ENCODE measurements around the gene TELO2. TPM values are rescaled to one million over a fixed set of nuclear protein-coding genes. Genes with fewer than 3 reads are reported as not detected.

Gene TELO2
- total and polyA plus RNA-seq, 4 donors, result 12.9 to 19.3 (median 16.2) TPM

GRCh38 chr16:1455190-1456171 is 37.7 kb upstream of the TELO2 start:
- DNase-seq (ENCODE audit: low spot score), result no peak
- Histone ChIP-seq H3K9ac (ENCODE audit: low read depth in 1 of 2, low read length in 2 of 2) (no peak overlapping the region), H3K27me3 (ENCODE audit: control insufficient read depth in 4 of 4, insufficient read depth in 4 of 4, low read length in 3 of 4) (no peaks in the 10 kb centered on the region), H3K36me3 (ENCODE audit: control insufficient read depth in 4 of 4, insufficient read depth in 3 of 4, low read depth in 1 of 4, low read length in 3 of 4) (peaks cover 0 to 58% (median 8%) of the 10 kb centered on the region in 4 donors), H3K4me3 (ENCODE audit: low read depth in 1 of 3, low read length in 3 of 3) (no peak overlapping the region), H3K9me3 (ENCODE audit: control insufficient read depth in 4 of 4, low read length in 3 of 4) (no peaks in the 10 kb centered on the region), H3K4me1 (ENCODE audit: control insufficient read depth in 4 of 4, insufficient read depth in 4 of 4, low read length in 3 of 4) (no peaks in the 10 kb centered on the region), H3K27ac (ENCODE audit: low read depth in 1 of 2, low read length in 2 of 2) (no peak overlapping the region)
- 96% methylated on average over 41 of the region's 41 CpGs for WGBS
- TF ChIP-seq ATF3 (IDR thresholded peaks at IDR 0.05) (no peak), REST (IDR thresholded peaks at IDR 0.05) (no peak), EGR1 (IDR thresholded peaks at IDR 0.05; ENCODE audit: low read depth in 2 of 2) (no peak), GABPA (IDR thresholded peaks at IDR 0.05 in 1 of 2, conservative IDR thresholded peaks at IDR 0.05 in 1 of 2) (no peak), FOXA1 (IDR thresholded peaks at IDR 0.05) (no peak), CTCF (IDR thresholded peaks at IDR 0.05; ENCODE audit: low read depth, low read length, missing input control) (no peak), RXRA (IDR thresholded peaks at IDR 0.05) (no peak), YY1 (IDR thresholded peaks at IDR 0.05) (no peak), SP1 (IDR thresholded peaks at IDR 0.05) (no peak), RAD21 (IDR thresholded peaks at IDR 0.05) (no peak), JUND (IDR thresholded peaks at IDR 0.05) (no peak), NR2F2 (IDR thresholded peaks at IDR 0.05) (no peak)

- no peak overlapping the region for H3K4me3 ChIP-seq (ENCODE audit: low read depth in 1 of 3, low read length in 3 of 3)
- DNase-seq (ENCODE audit: low spot score), result no peak
- no peak overlapping the region for H3K9ac ChIP-seq (ENCODE audit: low read depth in 1 of 2, low read length in 2 of 2)
- no peak overlapping the region for H3K27ac ChIP-seq (ENCODE audit: low read depth in 1 of 2, low read length in 2 of 2)
- H3K4me1 ChIP-seq (ENCODE audit: control insufficient read depth in 4 of 4, insufficient read depth in 4 of 4, low read length in 3 of 4), result no peaks in the 10 kb centered on the region
- peaks cover 0 to 58% (median 10%) of the 10 kb centered on the region in 4 donors for H3K36me3 ChIP-seq (ENCODE audit: control insufficient read depth in 4 of 4, insufficient read depth in 3 of 4, low read depth in 1 of 4, low read length in 3 of 4)
- 95% methylated on average over 16 of the region's 16 CpGs for WGBS
- no peaks in the 10 kb centered on the region for H3K27me3 ChIP-seq (ENCODE audit: control insufficient read depth in 4 of 4, insufficient read depth in 4 of 4, low read length in 3 of 4)
- H3K9me3 ChIP-seq (ENCODE audit: control insufficient read depth in 4 of 4, low read length in 3 of 4), result no peaks in the 10 kb centered on the region
- TF ChIP-seq TAF1 (conservative IDR thresholded peaks at IDR 0.05), result no peak
- no peak for TF ChIP-seq JUND (IDR thresholded peaks at IDR 0.05)
- no peak for TF ChIP-seq CTCF (IDR thresholded peaks at IDR 0.05; ENCODE audit: low read depth, low read length, missing input control)
- TF ChIP-seq ATF3 (IDR thresholded peaks at IDR 0.05), result no peak
- TF ChIP-seq EGR1 (IDR thresholded peaks at IDR 0.05; ENCODE audit: low read depth in 2 of 2), result no peak
- no peak for TF ChIP-seq REST (IDR thresholded peaks at IDR 0.05)
- TF ChIP-seq RAD21 (IDR thresholded peaks at IDR 0.05), result no peak
- no peak for TF ChIP-seq GABPA (IDR thresholded peaks at IDR 0.05 in 1 of 2, conservative IDR thresholded peaks at IDR 0.05 in 1 of 2)
- TF ChIP-seq NR2F2 (IDR thresholded peaks at IDR 0.05), result no peak
- no peak for TF ChIP-seq ZBTB33 (IDR thresholded peaks at IDR 0.05)
- TF ChIP-seq RXRA (IDR thresholded peaks at IDR 0.05), result no peak
Measured at GRCh38 chr16:1456951-1457350, 36.2 kb upstream of the TELO2 start.
